H1 (cell line): Measurements from ENCODE around the gene PAFAH1B1. TPM values are rescaled to one million over a fixed set of nuclear protein-coding genes. Genes with fewer than 3 reads are reported as not detected.

Experiments
- SIN3A ChIP-seq, 2 experiments: IDR thresholded peaks in 1 of 2; conservative IDR thresholded peaks in 1 of 2; 2 replicates each; pipeline ENCODE4 v1.6.1; 2011 to 2012; ENCODE audit warnings: low read length in 2 of 2, improper control_type of control experiment in 1 of 2, low read depth in 1 of 2, mild to moderate bottlenecking in 1 of 2
- SP2 ChIP-seq: IDR thresholded peaks from 2 replicates; pipeline ENCODE4 v1.6.1; 2012; ENCODE audit warnings: mild to moderate bottlenecking, low read length, inconsistent platforms
- SRF ChIP-seq: IDR thresholded peaks from 2 replicates; pipeline ENCODE4 v1.6.1; 2011; ENCODE audit warnings: mild to moderate bottlenecking, low read depth, low read length, moderate library complexity
- TBP ChIP-seq: IDR thresholded peaks from 2 replicates; pipeline ENCODE4 v1.6.1; 2011; ENCODE audit warnings: low read depth, low read length, improper control_type of control experiment
- polyA plus RNA-seq, 7 experiments: library from polyadenylated mRNA; depleted of rRNA in 3 of 7; stranded (reverse) in 5 of 7; unstranded in 2 of 7; fragments of >200 nt in 5 of 7; fragments of 200-250 nt in 2 of 7; gene quantifications; 1 replicate in 5 of 7; 2 replicates in 1 of 7; 4 replicates in 1 of 7; pipeline versions ENCODE4 v1.2.1 to v1.2.3, GENCODE V29; 2011 to 2013; ENCODE audit warnings: missing spikeins in 2 of 7, mixed read lengths in 2 of 7
- total RNA-seq: library from RNA; stranded (reverse); fragmentation: NEBNext Ultra II Directional; extraction: Animal tissue kit (Norgen Biotek cat#: 25700); gene quantifications from 2 replicates; pipeline ENCODE4 v1.2.1, GENCODE V29; 2021

PAFAH1B1 gene
- total and polyA plus RNA-seq, 2 of the 8 experiments (the other 6 are each of a cell fraction or from before 2014, with no cell fraction given): 42.0 to 152 TPM

GRCh38 chr17:2705263-2705662, 111.8 kb downstream of the PAFAH1B1 start (continued):
- no peak for TF ChIP-seq SRF
- TF ChIP-seq SP2: no peak
- TF ChIP-seq SIN3A (conservative IDR thresholded peaks at IDR 0.05 in 1 of 2, IDR thresholded peaks at IDR 0.05 in 1 of 2; ENCODE audit: low read depth in 1 of 2, low read length in 2 of 2): no peak
- no peak for TF ChIP-seq TBP
